Left colon (tissue), 2 donors: Measurements from ENCODE around the gene CAPN11. TPM values are rescaled to one million over a fixed set of nuclear protein-coding genes. Genes with fewer than 3 reads are reported as not detected.
"Not testable (repeated sequence)": the region's sequence is repeated elsewhere in the genome, so short reads cannot be mapped to it uniquely, and the experiment has no call there.

ENCODE experiments used
- ATAC-seq: fragments of 200-7000 bp; cut with Tn5 transposase; one replicate; pipeline ENCODE4 v1.9.1; 2020; ENCODE audit warnings: mild to moderate bottlenecking, moderate library complexity
- DNase-seq, 2 donors: peaks; one replicate each; pipeline ENCODE4 v3.0.0-alpha.2; 2020
- intact Hi-C, 2 donors: fragments of 100-400 bp; cut with DNase I in 1 of 2; cut with micrococcal nuclease in 1 of 2; formaldehyde crosslinking; loops; one replicate each; pipeline versions ENCODE4 v1.11.2 to v1.14.0; 2022; cut with DNase I, micrococcal nuclease
- total RNA-seq, 2 donors: library from RNA; stranded (reverse); fragmentation: NEBNext Ultra II Directional; extraction: Animal tissue kit (Norgen Biotek cat#: 25700); gene quantifications; one replicate each; pipeline ENCODE4 v1.2.1, GENCODE V29; 2021
- donor health status: DM: no; HTN: no; CAD: no.
- donor health status: DM: yes; HTN: yes; CAD: no.

Gene CAPN11
- total RNA-seq, 2 donors from 2014 or later: 0.70 to 3.0 TPM

GRCh38 chr6:44230034-44230675, 71.5 kb downstream of the CAPN11 start:
- intact Hi-C loops: loop anchor here in 1 of 2 donors (5.0 kb wide), 1 partner anchor 58 kb away; no protein-coding TSS in a partner anchor
- ATAC-seq: no peak
- DNase-seq: no peak

DNA sequence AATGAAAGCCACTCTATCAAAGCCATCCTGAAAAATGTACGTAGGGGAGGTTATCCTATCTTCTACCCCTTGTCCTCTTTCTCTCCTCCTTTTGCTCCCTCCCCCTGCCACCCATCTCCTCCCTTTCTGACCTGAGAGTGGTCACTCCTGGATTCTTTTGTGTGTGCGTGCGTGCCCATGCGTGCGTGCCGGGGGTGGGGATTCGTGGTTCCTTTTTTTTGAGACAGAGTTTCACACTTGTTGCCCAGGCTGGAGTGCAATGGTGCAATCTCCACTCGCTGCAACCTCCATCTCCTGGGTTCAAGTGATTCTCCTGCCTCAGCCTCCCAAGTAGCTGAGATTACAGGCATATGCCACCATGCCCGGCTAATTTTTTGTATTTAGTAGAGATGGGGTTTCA, 72.8 kb downstream of the CAPN11 start:
- intact Hi-C loops: loop anchor here in 1 of 2 donors (5.0 kb wide), 1 partner anchor 59 kb away; no protein-coding TSS in a partner anchor
- ATAC-seq, DNase-seq: not testable (repeated sequence)

- intact Hi-C loops: loop anchor here in 1 of 2 donors (5.0 kb wide), 1 partner anchor 61 kb away; no protein-coding TSS in a partner anchor
- ATAC-seq (no peak), DNase-seq (no peak)
Observed at GRCh38 chr6:44232676-44233566, 74.3 kb downstream of the CAPN11 start.

DNA sequence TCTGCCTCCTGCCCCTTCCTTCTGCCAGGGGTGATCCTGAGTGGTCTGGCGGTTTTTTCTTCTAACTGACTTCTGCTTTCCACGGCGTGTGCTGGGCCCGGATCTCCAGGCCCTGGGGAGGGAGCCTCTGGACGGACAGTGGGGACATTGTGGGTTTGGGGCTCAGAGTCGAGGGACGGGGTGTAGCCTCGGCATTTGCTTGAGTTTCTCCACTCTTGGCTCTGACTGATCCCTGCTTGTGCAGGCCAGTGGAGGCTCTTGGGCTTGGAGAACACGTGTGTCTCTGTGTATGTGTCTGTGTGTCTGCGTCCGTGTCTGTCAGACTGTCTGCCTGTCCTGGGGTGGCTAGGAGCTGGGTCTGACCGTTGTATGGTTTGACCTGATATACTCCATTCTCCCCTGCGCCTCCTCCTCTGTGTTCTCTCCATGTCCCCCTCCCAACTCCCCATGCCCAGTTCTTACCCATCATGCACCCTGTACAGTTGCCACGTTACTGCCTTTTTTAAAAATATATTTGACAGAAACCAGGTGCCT, 75.0 kb downstream of the CAPN11 start:
- no peak for DNase-seq
- intact Hi-C loops: loop anchor here in 1 of 2 donors (5.0 kb wide), 1 partner anchor 61 kb away; no protein-coding TSS in a partner anchor

More for the DNA sequence above, 75.0 kb downstream of the CAPN11 start:
- no peak for ATAC-seq

Other genes starting within 250 kb of the CAPN11 start
- gene MRPL14, start 31.4 kb upstream of the CAPN11 start, total RNA-seq: 10 to 100 TPM; 47.5 to 63.1 TPM
- 100 to 1,000 TPM in 1 of 2 donors, 10 to 100 TPM in 1; 99.7 to 102 TPM for gene TMEM63B, start 31.3 kb upstream of the CAPN11 start, total RNA-seq
- gene MYMX, start 58.1 kb downstream of the CAPN11 start, total RNA-seq: not detected
- gene SLC29A1, start 64.8 kb downstream of the CAPN11 start, total RNA-seq: 10 to 100 TPM; 13.0 to 22.8 TPM
- 100 to 1,000 TPM; 278 to 329 TPM for gene HSP90AB1, start 88.3 kb downstream of the CAPN11 start, total RNA-seq
- 10 to 100 TPM; 34.9 to 43.5 TPM for gene SLC35B2, start 98.7 kb downstream of the CAPN11 start, total RNA-seq
- 10 to 100 TPM in 1 of 2 donors, 1 to 10 TPM in 1; 9.6 to 15.3 TPM for gene NFKBIE, start 106.7 kb downstream of the CAPN11 start, total RNA-seq
- gene TMEM151B, start 111.6 kb downstream of the CAPN11 start, total RNA-seq: under 1 TPM; 0.21 to 0.31 TPM
- 10 to 100 TPM in 1 of 2 donors, 1 to 10 TPM in 1; 8.6 to 12.0 TPM for gene AARS2, start 154.5 kb downstream of the CAPN11 start, total RNA-seq
- not detected for gene SPATS1, start 183.8 kb downstream of the CAPN11 start, total RNA-seq
- gene CDC5L, start 228.9 kb downstream of the CAPN11 start, total RNA-seq: 10 to 100 TPM; 15.7 to 16.4 TPM